HL-60 (cell line): Measurements from ENCODE around the gene PACS1.
"Not testable (repeated sequence)": the region's sequence is repeated elsewhere in the genome, so short reads cannot be mapped to it uniquely, and the experiment has no call there.

Source experiments
- POLR2AphosphoS5 ChIP-seq: IDR thresholded peaks from 2 replicates; pipeline ENCODE4 v1.6.1; 2012; ENCODE audit warnings: low read depth
- TF ChIP-seq, protein P1 (sequence below): IDR thresholded peaks from one replicate; pipeline ENCODE4 v1.5.1; 2011; ENCODE audit warnings: low read length, control low read depth, inconsistent platforms; ENCODE audit not compliant: insufficient read depth
- TF ChIP-seq, protein P2 (sequence below): IDR thresholded peaks from 2 replicates; pipeline ENCODE4 v1.6.1; 2012; ENCODE audit warnings: low read depth; ENCODE audit not compliant: insufficient replicate concordance

DNA sequence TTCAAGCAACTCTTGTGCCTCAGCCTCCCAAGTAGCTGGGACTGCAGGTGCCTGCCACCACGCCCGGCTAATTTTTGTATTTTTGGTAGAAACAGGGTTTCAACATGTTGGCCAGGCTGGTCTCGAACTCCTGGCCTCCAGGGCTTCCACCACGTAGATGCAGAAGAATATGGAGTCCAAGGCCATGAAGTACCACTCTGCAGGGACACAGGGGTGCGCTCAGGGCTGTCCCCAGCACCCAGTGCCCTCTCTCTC, 47.0 kb upstream of the PACS1 start:
- TF ChIP-seq, protein P1, sequence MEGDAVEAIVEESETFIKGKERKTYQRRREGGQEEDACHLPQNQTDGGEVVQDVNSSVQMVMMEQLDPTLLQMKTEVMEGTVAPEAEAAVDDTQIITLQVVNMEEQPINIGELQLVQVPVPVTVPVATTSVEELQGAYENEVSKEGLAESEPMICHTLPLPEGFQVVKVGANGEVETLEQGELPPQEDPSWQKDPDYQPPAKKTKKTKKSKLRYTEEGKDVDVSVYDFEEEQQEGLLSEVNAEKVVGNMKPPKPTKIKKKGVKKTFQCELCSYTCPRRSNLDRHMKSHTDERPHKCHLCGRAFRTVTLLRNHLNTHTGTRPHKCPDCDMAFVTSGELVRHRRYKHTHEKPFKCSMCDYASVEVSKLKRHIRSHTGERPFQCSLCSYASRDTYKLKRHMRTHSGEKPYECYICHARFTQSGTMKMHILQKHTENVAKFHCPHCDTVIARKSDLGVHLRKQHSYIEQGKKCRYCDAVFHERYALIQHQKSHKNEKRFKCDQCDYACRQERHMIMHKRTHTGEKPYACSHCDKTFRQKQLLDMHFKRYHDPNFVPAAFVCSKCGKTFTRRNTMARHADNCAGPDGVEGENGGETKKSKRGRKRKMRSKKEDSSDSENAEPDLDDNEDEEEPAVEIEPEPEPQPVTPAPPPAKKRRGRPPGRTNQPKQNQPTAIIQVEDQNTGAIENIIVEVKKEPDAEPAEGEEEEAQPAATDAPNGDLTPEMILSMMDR = not testable (repeated sequence)
- TF ChIP-seq, protein P2, sequence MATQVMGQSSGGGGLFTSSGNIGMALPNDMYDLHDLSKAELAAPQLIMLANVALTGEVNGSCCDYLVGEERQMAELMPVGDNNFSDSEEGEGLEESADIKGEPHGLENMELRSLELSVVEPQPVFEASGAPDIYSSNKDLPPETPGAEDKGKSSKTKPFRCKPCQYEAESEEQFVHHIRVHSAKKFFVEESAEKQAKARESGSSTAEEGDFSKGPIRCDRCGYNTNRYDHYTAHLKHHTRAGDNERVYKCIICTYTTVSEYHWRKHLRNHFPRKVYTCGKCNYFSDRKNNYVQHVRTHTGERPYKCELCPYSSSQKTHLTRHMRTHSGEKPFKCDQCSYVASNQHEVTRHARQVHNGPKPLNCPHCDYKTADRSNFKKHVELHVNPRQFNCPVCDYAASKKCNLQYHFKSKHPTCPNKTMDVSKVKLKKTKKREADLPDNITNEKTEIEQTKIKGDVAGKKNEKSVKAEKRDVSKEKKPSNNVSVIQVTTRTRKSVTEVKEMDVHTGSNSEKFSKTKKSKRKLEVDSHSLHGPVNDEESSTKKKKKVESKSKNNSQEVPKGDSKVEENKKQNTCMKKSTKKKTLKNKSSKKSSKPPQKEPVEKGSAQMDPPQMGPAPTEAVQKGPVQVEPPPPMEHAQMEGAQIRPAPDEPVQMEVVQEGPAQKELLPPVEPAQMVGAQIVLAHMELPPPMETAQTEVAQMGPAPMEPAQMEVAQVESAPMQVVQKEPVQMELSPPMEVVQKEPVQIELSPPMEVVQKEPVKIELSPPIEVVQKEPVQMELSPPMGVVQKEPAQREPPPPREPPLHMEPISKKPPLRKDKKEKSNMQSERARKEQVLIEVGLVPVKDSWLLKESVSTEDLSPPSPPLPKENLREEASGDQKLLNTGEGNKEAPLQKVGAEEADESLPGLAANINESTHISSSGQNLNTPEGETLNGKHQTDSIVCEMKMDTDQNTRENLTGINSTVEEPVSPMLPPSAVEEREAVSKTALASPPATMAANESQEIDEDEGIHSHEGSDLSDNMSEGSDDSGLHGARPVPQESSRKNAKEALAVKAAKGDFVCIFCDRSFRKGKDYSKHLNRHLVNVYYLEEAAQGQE = not testable (repeated sequence)
- not testable (repeated sequence) for TF ChIP-seq POLR2AphosphoS5
